ENCODE data around the gene BHLHE41.

BHLHE41 gene

GRCh38 chr12:26096036-26096435 is 28.8 kb downstream of the BHLHE41 start:
- Histone ChIP-seq H4K8ac (ENCODE audit: low read length) (no peak overlapping the region), H3K23ac (ENCODE audit: low read length in 2 of 2) (no peak overlapping the region), H3K18ac (ENCODE audit: low read depth in 1 of 2, low read length in 2 of 2) (no peak overlapping the region), H2BK15ac (ENCODE audit: low read depth, poor library complexity, severe bottlenecking) (no peak overlapping the region), H2AK5ac (ENCODE audit: low read length, severe bottlenecking) (no peak overlapping the region), H2BK5ac (ENCODE audit: low read depth, low read length, poor library complexity, severe bottlenecking) (no peak overlapping the region), H2BK12ac (ENCODE audit: low read length in 2 of 2) (no peak overlapping the region), H3K9ac (ENCODE audit: low read length) (no peak overlapping the region), H4K91ac (ENCODE audit: low read length) (no peak overlapping the region), H3K36me3 (ENCODE audit: control insufficient read depth in 1 of 2, insufficient read depth in 2 of 2, low read depth in 1 of 2, low read length in 2 of 2) (peaks cover 0 to 3% of the 10 kb centered on the region in 2 experiments), H3K9me3 (ENCODE audit: control insufficient read depth, low read length) (no peaks in the 10 kb centered on the region), H3K79me1 (replicated peaks; ENCODE audit: low read length, poor library complexity, severe bottlenecking) (no peaks in the 10 kb centered on the region), H3K27ac (ENCODE audit: low read length, poor library complexity, severe bottlenecking) (no peak overlapping the region), H3K4me1 (ENCODE audit: control insufficient read depth, insufficient read depth, low read depth, low read length) (peaks cover 4% of the 10 kb centered on the region), H2AFZ (ENCODE audit: low read depth, low read length) (no peak overlapping the region), H3K4me3 (ENCODE audit: insufficient read depth in 1 of 2, low read depth in 1 of 2, low read length in 2 of 2) (no peak overlapping the region), H3K27me3 (ENCODE audit: control insufficient read depth in 1 of 2, insufficient read depth in 1 of 2, low read length in 2 of 2) (no peaks in the 10 kb centered on the region), H3K14ac (ENCODE audit: low read length in 2 of 2) (no peak overlapping the region), H3K4ac (ENCODE audit: low read depth in 1 of 2, low read length in 2 of 2) (no peak overlapping the region), H3K4me2 (ENCODE audit: low read length, poor library complexity, severe bottlenecking) (no peak overlapping the region), H2BK120ac (ENCODE audit: low read depth, low read length) (no peak overlapping the region)
- whole genome bisulfite sequencing = 95% methylated on average over 2 of the region's 2 CpGs
- no peak for DNase-seq

DNA sequence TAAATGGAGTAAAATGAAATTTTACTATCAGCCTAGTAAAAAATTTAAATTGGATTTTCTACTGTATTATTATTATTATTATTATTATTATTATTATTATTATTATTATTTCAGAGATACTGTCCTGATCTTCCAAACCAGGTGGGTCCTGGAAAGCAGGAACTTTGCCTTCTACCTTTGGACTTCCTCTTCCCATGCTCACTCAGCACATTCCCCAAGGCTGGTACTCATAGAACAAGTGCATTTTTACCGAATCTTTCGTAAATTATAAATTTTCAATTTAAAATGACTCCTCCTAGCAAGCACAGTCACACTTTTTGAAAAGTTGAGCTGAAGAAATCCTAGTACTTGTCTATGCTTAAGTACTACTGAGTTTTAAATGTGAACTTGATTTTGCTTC is 29.7 kb downstream of the BHLHE41 start:
- no peak overlapping the region for H3K4ac ChIP-seq (ENCODE audit: low read depth in 1 of 2, low read length in 2 of 2)
- H3K4me1 ChIP-seq (ENCODE audit: control insufficient read depth, insufficient read depth, low read depth, low read length) = peaks cover 4% of the 10 kb centered on the region
- no peak overlapping the region for H3K9ac ChIP-seq (ENCODE audit: low read length)
- no peak overlapping the region for H3K23ac ChIP-seq (ENCODE audit: low read length in 2 of 2)
- H3K18ac ChIP-seq (ENCODE audit: low read depth in 1 of 2, low read length in 2 of 2) = no peak overlapping the region
- peaks cover 0 to 3% of the 10 kb centered on the region in 2 experiments for H3K36me3 ChIP-seq (ENCODE audit: control insufficient read depth in 1 of 2, insufficient read depth in 2 of 2, low read depth in 1 of 2, low read length in 2 of 2)
- H3K9me3 ChIP-seq (ENCODE audit: control insufficient read depth, low read length) = no peaks in the 10 kb centered on the region
- H4K91ac ChIP-seq (ENCODE audit: low read length) = no peak overlapping the region
- no peak overlapping the region for H3K27ac ChIP-seq (ENCODE audit: low read length, poor library complexity, severe bottlenecking)
- H2AFZ ChIP-seq (ENCODE audit: low read depth, low read length) = no peak overlapping the region
- no peak overlapping the region for H2BK15ac ChIP-seq (ENCODE audit: low read depth, poor library complexity, severe bottlenecking)
- no peak overlapping the region for H4K8ac ChIP-seq (ENCODE audit: low read length)
- no peak overlapping the region for H2BK5ac ChIP-seq (ENCODE audit: low read depth, low read length, poor library complexity, severe bottlenecking)
- no peaks in the 10 kb centered on the region for H3K27me3 ChIP-seq (ENCODE audit: control insufficient read depth in 1 of 2, insufficient read depth in 1 of 2, low read length in 2 of 2)
- H2AK5ac ChIP-seq (ENCODE audit: low read length, severe bottlenecking) = no peak overlapping the region
- H2BK120ac ChIP-seq (ENCODE audit: low read depth, low read length) = no peak overlapping the region
- H3K14ac ChIP-seq (ENCODE audit: low read length in 2 of 2) = no peak overlapping the region
- no peak overlapping the region for H2BK12ac ChIP-seq (ENCODE audit: low read length in 2 of 2)
- H3K4me3 ChIP-seq (ENCODE audit: insufficient read depth in 1 of 2, low read depth in 1 of 2, low read length in 2 of 2) = no peak overlapping the region
- no peak for DNase-seq
- WGBS = 100% methylated on average over 2 of the region's 2 CpGs
- H3K4me2 ChIP-seq (ENCODE audit: low read length, poor library complexity, severe bottlenecking) = no peak overlapping the region
- no peaks in the 10 kb centered on the region for H3K79me1 ChIP-seq (replicated peaks; ENCODE audit: low read length, poor library complexity, severe bottlenecking)

GRCh38 chr12:26092346-26093105 is 32.3 kb downstream of the BHLHE41 start:
- Histone ChIP-seq H2BK12ac (ENCODE audit: low read length in 2 of 2) (no peak overlapping the region), H2BK15ac (ENCODE audit: low read depth, poor library complexity, severe bottlenecking) (no peak overlapping the region), H3K4ac (ENCODE audit: low read depth in 1 of 2, low read length in 2 of 2) (no peak overlapping the region), H3K4me1 (ENCODE audit: control insufficient read depth, insufficient read depth, low read depth, low read length) (peaks cover 4% of the 10 kb centered on the region), H3K23ac (ENCODE audit: low read length in 2 of 2) (no peak overlapping the region), H3K27ac (ENCODE audit: low read length, poor library complexity, severe bottlenecking) (no peak overlapping the region), H3K14ac (ENCODE audit: low read length in 2 of 2) (no peak overlapping the region), H3K27me3 (ENCODE audit: control insufficient read depth in 1 of 2, insufficient read depth in 1 of 2, low read length in 2 of 2) (no peaks in the 10 kb centered on the region), H4K91ac (ENCODE audit: low read length) (no peak overlapping the region), H3K4me2 (ENCODE audit: low read length, poor library complexity, severe bottlenecking) (no peak overlapping the region), H3K9ac (ENCODE audit: low read length) (no peak overlapping the region), H4K8ac (ENCODE audit: low read length) (no peak overlapping the region), H3K36me3 (ENCODE audit: control insufficient read depth in 1 of 2, insufficient read depth in 2 of 2, low read depth in 1 of 2, low read length in 2 of 2) (peaks cover 0 to 3% of the 10 kb centered on the region in 2 experiments), H3K4me3 (ENCODE audit: insufficient read depth in 1 of 2, low read depth in 1 of 2, low read length in 2 of 2) (no peak overlapping the region), H3K9me3 (ENCODE audit: control insufficient read depth, low read length) (no peaks in the 10 kb centered on the region), H2AFZ (ENCODE audit: low read depth, low read length) (no peak overlapping the region), H2BK120ac (ENCODE audit: low read depth, low read length) (no peak overlapping the region), H3K79me1 (replicated peaks; ENCODE audit: low read length, poor library complexity, severe bottlenecking) (no peaks in the 10 kb centered on the region), H2AK5ac (ENCODE audit: low read length, severe bottlenecking) (no peak overlapping the region), H2BK5ac (ENCODE audit: low read depth, low read length, poor library complexity, severe bottlenecking) (no peak overlapping the region), H3K18ac (ENCODE audit: low read depth in 1 of 2, low read length in 2 of 2) (no peak overlapping the region)
- DNase-seq = peak; percentile 46
- WGBS = 89% methylated on average over 1 of the region's 4 CpGs

DNA sequence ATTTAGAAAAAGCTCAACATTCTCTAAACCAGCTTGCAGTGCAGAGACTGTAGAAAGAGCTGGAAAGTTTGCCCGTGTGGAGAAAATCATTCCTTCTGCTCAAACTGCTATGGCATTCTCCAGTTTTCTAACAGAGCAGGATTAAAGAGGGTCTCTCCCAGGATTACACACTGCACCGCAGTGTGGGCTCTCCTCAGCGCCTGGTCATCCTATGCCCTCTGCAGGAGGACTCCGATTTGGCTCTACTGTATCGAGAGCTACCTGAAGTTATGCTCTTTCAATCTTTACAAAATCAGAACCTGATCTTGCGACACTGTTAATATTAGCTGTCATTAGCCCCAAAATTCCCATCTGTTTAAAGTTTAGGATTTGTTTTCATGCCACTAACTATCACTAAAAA is 33.0 kb downstream of the BHLHE41 start:
- Histone ChIP-seq H3K4ac (ENCODE audit: low read depth in 1 of 2, low read length in 2 of 2) (no peak overlapping the region), H3K9ac (ENCODE audit: low read length) (no peak overlapping the region), H3K79me1 (replicated peaks; ENCODE audit: low read length, poor library complexity, severe bottlenecking) (no peaks in the 10 kb centered on the region), H4K91ac (ENCODE audit: low read length) (no peak overlapping the region), H2BK5ac (ENCODE audit: low read depth, low read length, poor library complexity, severe bottlenecking) (no peak overlapping the region), H3K27me3 (ENCODE audit: control insufficient read depth in 1 of 2, insufficient read depth in 1 of 2, low read length in 2 of 2) (no peaks in the 10 kb centered on the region), H3K36me3 (ENCODE audit: control insufficient read depth in 1 of 2, insufficient read depth in 2 of 2, low read depth in 1 of 2, low read length in 2 of 2) (peaks cover 0 to 3% of the 10 kb centered on the region in 2 experiments), H3K9me3 (ENCODE audit: control insufficient read depth, low read length) (no peaks in the 10 kb centered on the region), H3K4me1 (ENCODE audit: control insufficient read depth, insufficient read depth, low read depth, low read length) (peaks cover 4% of the 10 kb centered on the region), H2AFZ (ENCODE audit: low read depth, low read length) (no peak overlapping the region), H3K27ac (ENCODE audit: low read length, poor library complexity, severe bottlenecking) (no peak overlapping the region), H3K4me2 (ENCODE audit: low read length, poor library complexity, severe bottlenecking) (no peak overlapping the region), H2AK5ac (ENCODE audit: low read length, severe bottlenecking) (no peak overlapping the region), H3K14ac (ENCODE audit: low read length in 2 of 2) (no peak overlapping the region), H3K4me3 (ENCODE audit: insufficient read depth in 1 of 2, low read depth in 1 of 2, low read length in 2 of 2) (no peak overlapping the region), H2BK12ac (ENCODE audit: low read length in 2 of 2) (no peak overlapping the region), H2BK120ac (ENCODE audit: low read depth, low read length) (no peak overlapping the region), H4K8ac (ENCODE audit: low read length) (no peak overlapping the region), H3K23ac (ENCODE audit: low read length in 2 of 2) (no peak overlapping the region), H3K18ac (ENCODE audit: low read depth in 1 of 2, low read length in 2 of 2) (no peak overlapping the region), H2BK15ac (ENCODE audit: low read depth, poor library complexity, severe bottlenecking) (no peak overlapping the region)
- DNase-seq = no peak
- 89% methylated on average over 6 of the region's 6 CpGs for WGBS
